Osteocyte (in vitro differentiated cells): ENCODE results near the gene WIPF2. TPM values are rescaled to one million over a fixed set of nuclear protein-coding genes. Genes with fewer than 3 reads are reported as not detected.

Experiments
- DNase-seq: peaks from one replicate; pipeline ENCODE4 v3.0.0; 2021; ENCODE audit warnings: mixed read lengths; ENCODE audit not compliant: unreplicated experiment; ENCODE audit errors: extremely low spot score
- H3K27ac Mint-ChIP-seq: one replicate; pipeline ENCODE4 v1.8.0; 2021; ENCODE audit warnings: mild to moderate bottlenecking, mixed read lengths; ENCODE audit not compliant: unreplicated experiment
- H3K27me3 Mint-ChIP-seq: one replicate; pipeline ENCODE4 v1.8.0; 2021; ENCODE audit warnings: mixed read lengths; ENCODE audit not compliant: unreplicated experiment
- H3K36me3 Mint-ChIP-seq: one replicate; pipeline ENCODE4 v1.8.0; 2021; ENCODE audit warnings: mixed read lengths; ENCODE audit not compliant: unreplicated experiment
- H3K4me1 Mint-ChIP-seq: one replicate; pipeline ENCODE4 v1.8.0; 2021; ENCODE audit warnings: mixed read lengths; ENCODE audit not compliant: unreplicated experiment
- H3K4me3 Mint-ChIP-seq: one replicate; pipeline ENCODE4 v1.8.0; 2021; ENCODE audit warnings: mild to moderate bottlenecking, moderate library complexity, mixed read lengths; ENCODE audit not compliant: unreplicated experiment
- H3K9me3 Mint-ChIP-seq: one replicate; pipeline ENCODE4 v1.8.0; 2021; ENCODE audit warnings: mixed read lengths; ENCODE audit not compliant: unreplicated experiment
- total RNA-seq: library from RNA; stranded (reverse); gene quantifications from 2 replicates; pipeline ENCODE4 v1.2.1, GENCODE V29; 2021
- TF ChIP-seq, protein P1 (sequence below): fragments of 200-600 bp; sonication (generic); IDR thresholded peaks from 2 replicates; pipeline ENCODE4 v1.5.0; 2021; ENCODE audit warnings: antibody characterized with exemption, mild to moderate bottlenecking, moderate library complexity

The WIPF2 gene
- total RNA-seq, 1 donor from 2014 or later, result 28.3 TPM

DNA sequence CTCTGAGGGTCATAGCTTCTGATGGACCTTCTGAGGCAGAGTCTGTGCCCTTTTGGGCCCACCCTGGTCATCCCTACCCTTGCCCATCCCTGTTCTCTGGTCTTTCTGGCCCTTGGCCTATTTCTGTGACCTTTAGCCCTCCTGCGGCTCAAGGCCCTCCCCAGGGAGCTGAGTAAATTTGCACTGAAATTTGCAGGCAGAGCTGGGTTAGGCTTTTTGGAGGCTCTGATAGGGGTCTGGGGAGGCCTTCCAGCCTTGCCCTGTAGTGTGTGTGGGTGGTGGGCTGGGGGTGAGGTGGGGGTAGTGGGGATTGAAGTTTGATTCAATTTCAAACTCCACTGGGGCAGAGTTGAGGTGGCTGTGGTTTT lies 107.7 kb downstream of the WIPF2 start:
- TF ChIP-seq, protein P1, sequence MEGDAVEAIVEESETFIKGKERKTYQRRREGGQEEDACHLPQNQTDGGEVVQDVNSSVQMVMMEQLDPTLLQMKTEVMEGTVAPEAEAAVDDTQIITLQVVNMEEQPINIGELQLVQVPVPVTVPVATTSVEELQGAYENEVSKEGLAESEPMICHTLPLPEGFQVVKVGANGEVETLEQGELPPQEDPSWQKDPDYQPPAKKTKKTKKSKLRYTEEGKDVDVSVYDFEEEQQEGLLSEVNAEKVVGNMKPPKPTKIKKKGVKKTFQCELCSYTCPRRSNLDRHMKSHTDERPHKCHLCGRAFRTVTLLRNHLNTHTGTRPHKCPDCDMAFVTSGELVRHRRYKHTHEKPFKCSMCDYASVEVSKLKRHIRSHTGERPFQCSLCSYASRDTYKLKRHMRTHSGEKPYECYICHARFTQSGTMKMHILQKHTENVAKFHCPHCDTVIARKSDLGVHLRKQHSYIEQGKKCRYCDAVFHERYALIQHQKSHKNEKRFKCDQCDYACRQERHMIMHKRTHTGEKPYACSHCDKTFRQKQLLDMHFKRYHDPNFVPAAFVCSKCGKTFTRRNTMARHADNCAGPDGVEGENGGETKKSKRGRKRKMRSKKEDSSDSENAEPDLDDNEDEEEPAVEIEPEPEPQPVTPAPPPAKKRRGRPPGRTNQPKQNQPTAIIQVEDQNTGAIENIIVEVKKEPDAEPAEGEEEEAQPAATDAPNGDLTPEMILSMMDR, result no peak
- Mint-ChIP-seq H3K4me1 (peaks cover 83% of the 10 kb centered on the region), H3K9me3 (no peaks in the 10 kb centered on the region), H3K27me3 (no peaks in the 10 kb centered on the region), H3K36me3 (peaks cover 10% of the 10 kb centered on the region), H3K4me3 (no peak overlapping the region), H3K27ac (peak overlapping the region; percentile 72)
- DNase-seq, result no peak

DNA sequence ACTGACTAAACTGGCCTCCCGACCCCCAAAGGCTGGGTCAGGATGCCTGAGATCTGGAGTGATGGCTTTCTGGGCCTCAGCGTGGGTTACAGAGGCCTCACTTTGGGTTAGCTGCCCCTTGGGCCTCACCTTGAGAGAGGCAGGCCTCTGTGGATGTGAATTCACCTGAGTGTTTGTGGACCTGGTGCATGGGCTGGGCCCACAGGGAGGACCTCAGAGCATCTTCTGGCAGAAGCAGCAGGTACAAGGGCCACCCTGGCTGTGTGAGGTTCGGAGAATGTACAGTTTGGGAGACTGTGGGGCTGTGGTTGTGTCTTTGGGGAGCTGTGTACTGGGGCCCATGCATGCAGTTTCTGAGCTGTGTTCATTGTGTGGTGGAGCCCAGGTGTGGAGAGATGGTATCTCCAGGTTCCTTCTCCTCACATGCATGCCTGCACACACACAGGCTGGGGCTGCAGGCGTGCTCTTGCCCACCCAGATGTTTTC lies 108.2 kb downstream of the WIPF2 start:
- Mint-ChIP-seq H3K9me3 (no peaks in the 10 kb centered on the region), H3K27me3 (no peaks in the 10 kb centered on the region), H3K4me1 (peaks cover 81% of the 10 kb centered on the region), H3K36me3 (peaks cover 10% of the 10 kb centered on the region), H3K4me3 (no peak overlapping the region), H3K27ac (no peak overlapping the region)
- TF ChIP-seq, protein P1, result no peak
- no peak for DNase-seq

DNA sequence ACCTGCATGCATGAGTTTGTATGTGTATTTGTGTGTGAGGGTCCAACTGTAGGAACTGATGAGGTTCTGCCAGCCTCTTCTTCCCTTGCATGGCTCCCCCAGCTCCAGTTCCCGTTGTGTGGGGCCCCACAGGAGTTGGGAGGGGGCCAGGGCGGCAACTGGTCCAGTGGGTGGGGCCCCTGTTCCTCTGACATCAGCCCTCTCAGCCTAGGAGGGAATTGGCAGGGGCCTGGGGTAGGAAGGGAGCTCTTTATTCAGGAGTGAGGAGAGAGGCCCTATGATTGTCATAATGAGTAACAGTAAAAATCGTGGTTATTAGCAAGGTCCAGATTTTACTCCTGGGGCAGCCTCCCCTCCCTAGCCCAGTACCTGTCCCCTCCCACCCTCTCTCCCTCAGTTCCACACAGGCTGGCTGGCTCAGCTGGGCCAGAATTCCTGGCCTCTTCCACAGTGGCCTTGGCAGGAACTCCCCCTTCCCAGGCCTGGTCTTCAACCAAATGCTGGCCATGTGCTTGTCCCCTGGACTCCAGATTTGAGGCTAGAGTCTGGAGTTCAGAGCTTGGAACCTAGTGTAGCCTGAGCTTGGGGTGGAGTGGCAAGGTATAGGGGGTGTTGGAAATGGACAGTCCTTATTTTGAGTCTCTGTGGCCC lies 108.8 kb downstream of the WIPF2 start:
- H3K4me3 Mint-ChIP-seq, result no peak overlapping the region
- TF ChIP-seq, protein P1, result no peak
- DNase-seq, result no peak
- peaks cover 81% of the 10 kb centered on the region for H3K4me1 Mint-ChIP-seq
- H3K36me3 Mint-ChIP-seq, result peaks cover 11% of the 10 kb centered on the region
- peak overlapping the region; percentile 73 for H3K27ac Mint-ChIP-seq
- H3K9me3 Mint-ChIP-seq, result no peaks in the 10 kb centered on the region
- H3K27me3 Mint-ChIP-seq, result no peaks in the 10 kb centered on the region

- Mint-ChIP-seq H3K4me3 (no peak overlapping the region), H3K27ac (peak overlapping the region; percentile 73), H3K9me3 (no peaks in the 10 kb centered on the region), H3K36me3 (peaks cover 13% of the 10 kb centered on the region), H3K27me3 (no peaks in the 10 kb centered on the region), H3K4me1 (peaks cover 78% of the 10 kb centered on the region)
- no peak for DNase-seq
- TF ChIP-seq, protein P1, result no peak
Measured at GRCh38 chr17:40328386-40328766, 109.3 kb downstream of the WIPF2 start.

GRCh38 chr17:40329839-40330794 lies 111.0 kb downstream of the WIPF2 start:
- peaks cover 78% of the 10 kb centered on the region for H3K4me1 Mint-ChIP-seq
- H3K9me3 Mint-ChIP-seq, result no peaks in the 10 kb centered on the region
- H3K27ac Mint-ChIP-seq, result peak overlapping the region; percentile 72
- TF ChIP-seq, protein P1, result no peak
- peaks cover 15% of the 10 kb centered on the region for H3K36me3 Mint-ChIP-seq
- no peaks in the 10 kb centered on the region for H3K27me3 Mint-ChIP-seq
- H3K4me3 Mint-ChIP-seq, result no peak overlapping the region
- no peak for DNase-seq
